ENCODE data around the gene CDCA5. TPM values are rescaled to one million over a fixed set of nuclear protein-coding genes. Genes with fewer than 3 reads are reported as not detected.

The CDCA5 gene
- total RNA-seq, 6 experiments from 2014 or later: 14.3 to 28.3 (median 26.6) TPM

GRCh38 chr11:65114538-65115171, 30.8 kb upstream of the CDCA5 start:
- Mint-ChIP-seq H3K36me3 (ENCODE audit: low read depth) (peaks cover 13% of the 10 kb centered on the region), H3K4me3 (no peak overlapping the region), H3K4me1 (ENCODE audit: low read depth) (peaks cover 31% of the 10 kb centered on the region), H3K9me3 (no peaks in the 10 kb centered on the region), H3K27ac (0 out of 2 replicates have a peak overlapping the region, but pooled peaks have one; percentile 24), H3K27me3 (ENCODE audit: insufficient read depth) (peaks cover 2% of the 10 kb centered on the region; the same call in 1 of the 2 replicates)
- DNase-seq: no peak
- TF ChIP-seq CTCF (IDR thresholded peaks at IDR 0.05): no peak

GRCh38 chr11:65113839-65114238, 30.0 kb upstream of the CDCA5 start:
- Mint-ChIP-seq H3K9me3 (no peaks in the 10 kb centered on the region), H3K36me3 (ENCODE audit: low read depth) (peaks cover 12% of the 10 kb centered on the region), H3K27ac (peak overlapping the region; percentile 24; the same call in 1 of the 2 replicates), H3K4me1 (ENCODE audit: low read depth) (peaks cover 31% of the 10 kb centered on the region), H3K27me3 (ENCODE audit: insufficient read depth) (peaks cover 2% of the 10 kb centered on the region; the same call in 1 of the 2 replicates), H3K4me3 (peak overlapping the region; percentile 81; the same call in 1 of the 2 replicates)
- no peak for DNase-seq
- no peak for TF ChIP-seq CTCF (IDR thresholded peaks at IDR 0.05)

- H3K27ac Mint-ChIP-seq: 0 out of 2 replicates have a peak overlapping the region, but pooled peaks have one; percentile 11
Measured at GRCh38 chr11:65113361-65113756, 29.5 kb upstream of the CDCA5 start.

GRCh38 chr11:65112546-65113360, 28.9 kb upstream of the CDCA5 start:
- H3K9me3 Mint-ChIP-seq: no peaks in the 10 kb centered on the region
- peaks cover 2% of the 10 kb centered on the region; the same call in 1 of the 2 replicates for H3K27me3 Mint-ChIP-seq (ENCODE audit: insufficient read depth)
- peak overlapping the region; percentile 81 for H3K4me3 Mint-ChIP-seq
- H3K36me3 Mint-ChIP-seq (ENCODE audit: low read depth): peaks cover 1% of the 10 kb centered on the region; the same call in 1 of the 2 replicates
- peak; percentile 95 for TF ChIP-seq CTCF (IDR thresholded peaks at IDR 0.05)
- peaks cover 21% of the 10 kb centered on the region for H3K4me1 Mint-ChIP-seq (ENCODE audit: low read depth)
- DNase-seq: no peak
- no peak overlapping the region for H3K27ac Mint-ChIP-seq

More at GRCh38 chr11:65113361-65113756, 29.5 kb upstream of the CDCA5 start:
- Mint-ChIP-seq H3K4me3 (peak overlapping the region; percentile 81), H3K4me1 (ENCODE audit: low read depth) (peaks cover 26% of the 10 kb centered on the region), H3K27me3 (ENCODE audit: insufficient read depth) (peaks cover 2% of the 10 kb centered on the region; the same call in 1 of the 2 replicates), H3K9me3 (no peaks in the 10 kb centered on the region), H3K36me3 (ENCODE audit: low read depth) (peaks cover 7% of the 10 kb centered on the region)
- DNase-seq: no peak
- no peak for TF ChIP-seq CTCF (IDR thresholded peaks at IDR 0.05)

GRCh38 chr11:65111744-65112545, 28.1 kb upstream of the CDCA5 start, which contains the start of gene TM7SF2:
Gene TM7SF2, plus strand, starts transcription at chr11:65111872. Its CDS starts 144 bp downstream, at chr11:65112016.
- peaks cover 20% of the 10 kb centered on the region for H3K4me1 Mint-ChIP-seq (ENCODE audit: low read depth)
- TF ChIP-seq CTCF (IDR thresholded peaks at IDR 0.05): no peak
- H3K27me3 Mint-ChIP-seq (ENCODE audit: insufficient read depth): peaks cover 2% of the 10 kb centered on the region; the same call in 1 of the 2 replicates
- H3K4me3 Mint-ChIP-seq: peak within 1 kb of the TSS; percentile 81
- DNase-seq: peak; percentile 78
- no peaks in the 10 kb centered on the region for H3K36me3 Mint-ChIP-seq (ENCODE audit: low read depth)
- peak within 1 kb of the TSS; percentile 13; the same call in 1 of the 2 replicates for H3K27ac Mint-ChIP-seq
- H3K9me3 Mint-ChIP-seq: no peaks in the 10 kb centered on the region

All from HFFc6 (cell line).